Measurements from ENCODE around the gene SNRNP40.

DNA sequence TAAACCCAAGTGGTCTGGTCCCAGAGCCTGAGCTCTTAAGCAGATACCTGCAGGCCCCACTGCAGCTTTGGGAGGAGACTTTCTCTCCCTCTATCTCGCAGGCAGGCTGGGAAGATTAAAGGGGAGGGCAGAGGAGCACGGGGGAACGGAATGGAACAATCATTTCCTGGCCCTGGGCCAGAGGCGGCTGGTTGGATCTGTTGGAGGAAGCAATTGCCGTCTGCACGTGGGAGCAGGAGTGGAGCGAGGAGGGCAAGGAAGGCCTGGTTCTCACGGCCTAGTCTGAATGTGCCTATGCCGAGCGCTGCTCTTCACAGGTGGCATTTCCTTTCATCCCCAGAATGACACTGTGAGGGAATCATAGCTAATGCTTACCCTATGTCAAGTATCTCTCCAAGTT, 80.6 kb downstream of the SNRNP40 start:
- TF ChIP-seq, protein P1, sequence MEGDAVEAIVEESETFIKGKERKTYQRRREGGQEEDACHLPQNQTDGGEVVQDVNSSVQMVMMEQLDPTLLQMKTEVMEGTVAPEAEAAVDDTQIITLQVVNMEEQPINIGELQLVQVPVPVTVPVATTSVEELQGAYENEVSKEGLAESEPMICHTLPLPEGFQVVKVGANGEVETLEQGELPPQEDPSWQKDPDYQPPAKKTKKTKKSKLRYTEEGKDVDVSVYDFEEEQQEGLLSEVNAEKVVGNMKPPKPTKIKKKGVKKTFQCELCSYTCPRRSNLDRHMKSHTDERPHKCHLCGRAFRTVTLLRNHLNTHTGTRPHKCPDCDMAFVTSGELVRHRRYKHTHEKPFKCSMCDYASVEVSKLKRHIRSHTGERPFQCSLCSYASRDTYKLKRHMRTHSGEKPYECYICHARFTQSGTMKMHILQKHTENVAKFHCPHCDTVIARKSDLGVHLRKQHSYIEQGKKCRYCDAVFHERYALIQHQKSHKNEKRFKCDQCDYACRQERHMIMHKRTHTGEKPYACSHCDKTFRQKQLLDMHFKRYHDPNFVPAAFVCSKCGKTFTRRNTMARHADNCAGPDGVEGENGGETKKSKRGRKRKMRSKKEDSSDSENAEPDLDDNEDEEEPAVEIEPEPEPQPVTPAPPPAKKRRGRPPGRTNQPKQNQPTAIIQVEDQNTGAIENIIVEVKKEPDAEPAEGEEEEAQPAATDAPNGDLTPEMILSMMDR (conservative IDR thresholded peaks at IDR 0.05; ENCODE audit: low read length): no peak
- no peak for TF ChIP-seq EZH2phosphoT487 (IDR thresholded peaks at IDR 0.05; ENCODE audit: borderline replicate concordance, low read depth, low read length)

All from OCI-LY7 (cell line).